OCI-M1 (cell line): Measurements from ENCODE around the gene SIRPG.

Experiments
- DNase-seq: peaks from one replicate; lab custom pipeline; 2025; lab: John Stamatoyannopoulos, UW

Gene SIRPG

GRCh38 chr20:1595333-1595732, 62.2 kb downstream of the SIRPG start:
- no peak for DNase-seq

GRCh38 chr20:1588533-1589460, 68.8 kb downstream of the SIRPG start:
- DNase-seq, result no peak

GRCh38 chr20:1587781-1588532, 69.6 kb downstream of the SIRPG start:
- no peak for DNase-seq

GRCh38 chr20:1579488-1579887, 78.1 kb downstream of the SIRPG start:
- no peak for DNase-seq
